Body of pancreas (tissue), 4 donors: ENCODE data around the gene HHAT.

Source experiments
- POLR2A ChIP-seq, 3 donors: fragments of 450-650 bp; IDR thresholded peaks; one replicate each; pipeline ENCODE4 v1.6.1; 2016; ENCODE audit warnings: antibody characterized with exemption in 3 of 3, mild to moderate bottlenecking in 2 of 3
- TF ChIP-seq, protein P1 (sequence below), 7 experiments: fragments of 450-650 bp in 4 of 7; fragments of 200-600 bp in 3 of 7; sonication (generic) in 3 of 7; IDR thresholded peaks; one replicate each; pipeline ENCODE4 v1.5.1; 2016 to 2019; ENCODE audit warnings: antibody characterized with exemption in 7 of 7

DNA sequence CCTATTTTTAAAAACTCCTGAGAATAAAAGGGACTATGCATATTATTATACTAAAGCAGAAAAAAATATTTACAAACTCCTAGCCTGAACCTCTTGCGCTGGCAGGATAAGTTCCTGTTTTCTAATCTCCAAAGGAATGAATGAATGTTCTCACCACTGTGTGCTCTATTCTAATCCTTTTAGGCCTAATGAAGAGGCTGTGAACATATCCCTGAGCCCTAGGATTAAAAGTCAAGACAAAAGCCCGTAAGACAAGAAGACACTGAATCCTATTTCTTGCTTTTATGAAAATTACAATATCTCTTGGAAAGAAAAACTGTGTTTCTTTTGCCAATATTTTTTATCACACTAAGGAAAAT is 317.5 kb downstream of the HHAT start:
- TF ChIP-seq, protein P1, sequence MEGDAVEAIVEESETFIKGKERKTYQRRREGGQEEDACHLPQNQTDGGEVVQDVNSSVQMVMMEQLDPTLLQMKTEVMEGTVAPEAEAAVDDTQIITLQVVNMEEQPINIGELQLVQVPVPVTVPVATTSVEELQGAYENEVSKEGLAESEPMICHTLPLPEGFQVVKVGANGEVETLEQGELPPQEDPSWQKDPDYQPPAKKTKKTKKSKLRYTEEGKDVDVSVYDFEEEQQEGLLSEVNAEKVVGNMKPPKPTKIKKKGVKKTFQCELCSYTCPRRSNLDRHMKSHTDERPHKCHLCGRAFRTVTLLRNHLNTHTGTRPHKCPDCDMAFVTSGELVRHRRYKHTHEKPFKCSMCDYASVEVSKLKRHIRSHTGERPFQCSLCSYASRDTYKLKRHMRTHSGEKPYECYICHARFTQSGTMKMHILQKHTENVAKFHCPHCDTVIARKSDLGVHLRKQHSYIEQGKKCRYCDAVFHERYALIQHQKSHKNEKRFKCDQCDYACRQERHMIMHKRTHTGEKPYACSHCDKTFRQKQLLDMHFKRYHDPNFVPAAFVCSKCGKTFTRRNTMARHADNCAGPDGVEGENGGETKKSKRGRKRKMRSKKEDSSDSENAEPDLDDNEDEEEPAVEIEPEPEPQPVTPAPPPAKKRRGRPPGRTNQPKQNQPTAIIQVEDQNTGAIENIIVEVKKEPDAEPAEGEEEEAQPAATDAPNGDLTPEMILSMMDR (IDR thresholded peaks at IDR 0.05): no peak
- TF ChIP-seq POLR2A (IDR thresholded peaks at IDR 0.05): no peak
